Breast epithelium (tissue), 4 donors: ENCODE results near the gene RBFOX1. TPM values are rescaled to one million over a fixed set of nuclear protein-coding genes. Genes with fewer than 3 reads are reported as not detected.

Experiments
- DNase-seq, 2 donors: peaks; one replicate each; pipeline ENCODE4 v3.0.0-alpha.2; 2019; ENCODE audit warnings: low spot score in 2 of 2
- H3K27ac ChIP-seq, 2 donors: fragments of 200-600 bp; sonication (generic) in 1 of 2; one replicate each; pipeline ENCODE4 v1.5.1; 2016 to 2019; ENCODE audit warnings: mild to moderate bottlenecking in 1 of 2
- H3K27me3 ChIP-seq, 2 donors: fragments of 200-600 bp; sonication (generic) in 1 of 2; one replicate each; pipeline versions ENCODE4 v1.5.1 to v1.6.0; 2017 to 2019; ENCODE audit warnings: control low read depth in 1 of 2, mild to moderate bottlenecking in 1 of 2
- H3K36me3 ChIP-seq: fragments of 200-600 bp; one replicate; pipeline ENCODE4 v1.5.1; 2019
- H3K4me1 ChIP-seq, 2 donors: fragments of 200-600 bp; sonication (generic); one replicate each; pipeline ENCODE4 v1.5.1; 2016 to 2019; ENCODE audit warnings: control low read depth in 1 of 2
- H3K4me3 ChIP-seq, 3 donors: fragments of 200-600 bp; sonication (generic); 1 replicate in 2 of 3; 2 replicates in 1 of 3; pipeline ENCODE4 v1.5.1; 2016 to 2019; ENCODE audit warnings: mild to moderate bottlenecking in 3 of 3, moderate library complexity in 2 of 3
- H3K9me3 ChIP-seq, 2 donors: fragments of 200-600 bp; sonication (generic) in 1 of 2; one replicate each; pipeline ENCODE4 v1.5.1; 2016 to 2019; ENCODE audit warnings: control low read depth in 1 of 2
- CTCF ChIP-seq, 3 donors: fragments of 450-650 bp; IDR thresholded peaks; one replicate each; pipeline ENCODE4 v1.5.1; 2016 to 2017; ENCODE audit warnings: antibody characterized with exemption in 3 of 3, mild to moderate bottlenecking in 3 of 3, moderate library complexity in 3 of 3
- POLR2A ChIP-seq: fragments of 450-650 bp; IDR thresholded peaks from one replicate; pipeline ENCODE4 v1.6.1; 2016; ENCODE audit warnings: antibody characterized with exemption, mild to moderate bottlenecking, moderate library complexity
- POLR2AphosphoS5 ChIP-seq, 3 donors: sonication (generic); formaldehyde crosslinking; IDR thresholded peaks; one replicate each; pipeline ENCODE4 v1.6.1; 2017; ENCODE audit warnings: antibody characterized with exemption in 3 of 3
- intact Hi-C: fragments of 100-400 bp; cut with DNase I; formaldehyde crosslinking; loops from one replicate; pipeline ENCODE4 v1.15.1; 2023; ENCODE audit warnings: low total_unique reads
- total RNA-seq, 3 donors: library from RNA; depleted of rRNA; stranded (reverse); fragments of >200 nt; gene quantifications; one replicate each; pipeline ENCODE4 v1.1.0, GENCODE V29; 2016

The RBFOX1 gene
- total RNA-seq, 3 donors from 2014 or later = 0.29 TPM; not detected in 2

- Histone ChIP-seq H3K27ac (no peak overlapping the region), H3K36me3 (no peaks in the 10 kb centered on the region), H3K9me3 (no peaks in the 10 kb centered on the region), H3K27me3 (no peaks in the 10 kb centered on the region), H3K4me1 (no peaks in the 10 kb centered on the region), H3K4me3 (no peak overlapping the region)
- DNase-seq = no peak
- intact Hi-C loops = loop anchor here (5.0 kb wide), 1 partner anchor 627 kb away; no protein-coding TSS in a partner anchor
- TF ChIP-seq POLR2A (no peak), CTCF (IDR thresholded peaks at IDR 0.05) (no peak), POLR2AphosphoS5 (IDR thresholded peaks at IDR 0.05) (no peak)
These were observed 172.2 kb downstream of the RBFOX1 start for GRCh38 chr16:7504844-7505243.

- Histone ChIP-seq H3K9me3 (no peaks in the 10 kb centered on the region), H3K27ac (no peak overlapping the region), H3K4me1 (no peaks in the 10 kb centered on the region), H3K27me3 (no peaks in the 10 kb centered on the region), H3K36me3 (no peaks in the 10 kb centered on the region), H3K4me3 (no peak overlapping the region)
- no peak for DNase-seq
- TF ChIP-seq POLR2AphosphoS5 (IDR thresholded peaks at IDR 0.05) (no peak), POLR2A (no peak), CTCF (IDR thresholded peaks at IDR 0.05) (no peak)
- intact Hi-C loops = no loop called here
These were observed 172.8 kb downstream of the RBFOX1 start for GRCh38 chr16:7505495-7505894.

GRCh38 chr16:7506363-7506762 lies 173.7 kb downstream of the RBFOX1 start:
- no peak for TF ChIP-seq POLR2A
- TF ChIP-seq CTCF (IDR thresholded peaks at IDR 0.05) = no peak
- no peak for TF ChIP-seq POLR2AphosphoS5 (IDR thresholded peaks at IDR 0.05)
- Histone ChIP-seq H3K9me3 (no peaks in the 10 kb centered on the region), H3K27me3 (no peaks in the 10 kb centered on the region), H3K27ac (no peak overlapping the region), H3K36me3 (no peaks in the 10 kb centered on the region), H3K4me1 (no peaks in the 10 kb centered on the region), H3K4me3 (no peak overlapping the region)
- intact Hi-C loops = no loop called here
- DNase-seq = no peak

GRCh38 chr16:7508656-7509055 lies 176.0 kb downstream of the RBFOX1 start:
- no peaks in the 10 kb centered on the region for H3K27me3 ChIP-seq
- TF ChIP-seq POLR2A (no peak), POLR2AphosphoS5 (IDR thresholded peaks at IDR 0.05) (no peak), CTCF (IDR thresholded peaks at IDR 0.05) (no peak)
- no peak overlapping the region for H3K4me3 ChIP-seq
- intact Hi-C loops = no loop called here
- no peaks in the 10 kb centered on the region for H3K4me1 ChIP-seq
- no peak for DNase-seq
- H3K9me3 ChIP-seq = no peaks in the 10 kb centered on the region
- no peaks in the 10 kb centered on the region for H3K36me3 ChIP-seq
- H3K27ac ChIP-seq = no peak overlapping the region

- DNase-seq = no peak
- intact Hi-C loops = no loop called here
- H3K27me3 ChIP-seq = no peaks in the 10 kb centered on the region
- H3K36me3 ChIP-seq = no peaks in the 10 kb centered on the region
- TF ChIP-seq POLR2AphosphoS5 (IDR thresholded peaks at IDR 0.05) (no peak), CTCF (IDR thresholded peaks at IDR 0.05) (no peak), POLR2A (no peak)
- H3K9me3 ChIP-seq = no peaks in the 10 kb centered on the region
- H3K27ac ChIP-seq = no peak overlapping the region
- no peaks in the 10 kb centered on the region for H3K4me1 ChIP-seq
- H3K4me3 ChIP-seq = no peak overlapping the region
These were observed 177.4 kb downstream of the RBFOX1 start for GRCh38 chr16:7509963-7510601.
